Astrocyte of the hippocampus (primary cell): ENCODE results near the gene GAP43.
A peak's percentile ranks its signal among the peaks of the same experiment; 100 is the strongest.

Experiments used
- DNase-seq: peaks from one replicate; pipeline ENCODE4 v3.0.0; 2011; ENCODE audit warnings: low read depth, low spot score

Gene GAP43

DNA sequence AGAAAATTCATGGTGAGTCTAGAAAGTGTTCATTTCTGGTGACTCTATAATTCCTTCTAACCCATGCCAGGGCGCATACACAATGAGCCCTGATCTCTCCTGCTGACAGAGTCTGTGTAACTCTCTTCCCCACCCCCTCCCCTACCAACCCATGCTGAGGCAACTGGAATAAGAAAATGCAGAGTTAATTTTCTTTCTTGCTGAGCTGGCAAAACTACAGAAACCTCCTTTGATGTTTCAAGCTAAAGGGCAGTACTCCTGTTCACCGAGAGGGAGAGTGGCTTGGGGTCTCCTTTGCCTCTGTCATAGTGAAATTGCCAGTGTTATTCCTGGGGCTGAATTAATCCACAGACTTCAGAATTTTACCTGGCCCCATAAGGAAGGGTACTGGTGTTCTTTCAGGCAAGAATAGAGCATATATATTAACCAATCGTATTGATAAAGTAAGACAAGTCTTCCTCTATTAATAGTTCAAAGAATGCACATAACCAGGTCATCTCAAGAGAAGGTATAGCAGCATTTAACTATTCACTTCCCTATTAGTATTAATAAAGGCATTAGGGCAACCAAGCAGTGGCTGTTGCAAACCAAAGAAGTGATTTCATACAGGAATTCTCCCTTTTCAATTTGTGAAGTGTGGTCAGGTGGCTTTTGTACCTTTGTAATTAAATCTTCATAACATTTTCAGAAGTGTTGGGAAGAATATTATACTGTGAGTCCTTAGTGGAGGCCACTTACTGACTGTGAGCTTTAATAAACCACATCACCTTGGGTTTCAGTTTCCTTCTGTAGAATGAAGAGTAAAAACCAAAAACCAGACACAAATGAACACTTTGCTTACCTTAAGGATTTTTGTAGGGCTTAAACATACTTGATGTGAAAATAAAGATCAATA is 4.1 kb downstream of the GAP43 start:
- peak; percentile 48 for DNase-seq

DNA sequence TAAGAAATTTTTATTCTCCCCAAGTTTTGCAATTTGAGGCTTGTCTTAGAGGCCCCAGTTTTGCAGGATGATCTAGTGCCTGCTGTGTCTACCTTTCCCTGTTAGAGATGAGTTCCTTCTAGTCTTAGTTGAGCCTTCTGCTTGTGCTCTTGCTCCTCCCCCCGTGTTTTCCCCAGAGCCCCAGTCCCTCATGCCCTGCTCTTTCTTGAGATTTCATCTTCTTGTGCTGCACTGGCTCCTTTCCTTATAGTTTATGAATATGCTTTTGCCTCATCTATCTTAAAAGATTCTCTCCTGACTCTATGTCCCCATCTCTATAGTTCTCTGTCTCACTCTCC is 4.7 kb downstream of the GAP43 start:
- no peak for DNase-seq

DNA sequence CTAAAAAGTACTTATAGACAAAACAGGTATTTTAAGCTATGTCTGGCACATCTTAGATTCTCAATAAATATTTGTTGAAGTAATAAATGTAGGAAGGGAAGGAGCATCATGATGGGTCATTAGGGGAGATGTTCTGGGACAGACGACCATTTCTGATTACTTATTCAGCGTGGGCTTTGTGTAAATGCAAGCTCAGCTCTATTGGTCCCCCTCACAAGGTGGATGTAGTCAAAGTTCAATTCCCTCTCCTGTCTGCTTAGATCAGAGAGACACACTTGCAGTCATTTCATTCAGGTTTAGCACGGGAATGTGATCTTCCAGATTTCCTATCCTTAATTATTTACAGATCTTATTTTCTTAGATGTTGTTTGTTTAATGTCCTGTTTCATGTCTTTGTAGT is 7.5 kb downstream of the GAP43 start:
- DNase-seq, result no peak

DNA sequence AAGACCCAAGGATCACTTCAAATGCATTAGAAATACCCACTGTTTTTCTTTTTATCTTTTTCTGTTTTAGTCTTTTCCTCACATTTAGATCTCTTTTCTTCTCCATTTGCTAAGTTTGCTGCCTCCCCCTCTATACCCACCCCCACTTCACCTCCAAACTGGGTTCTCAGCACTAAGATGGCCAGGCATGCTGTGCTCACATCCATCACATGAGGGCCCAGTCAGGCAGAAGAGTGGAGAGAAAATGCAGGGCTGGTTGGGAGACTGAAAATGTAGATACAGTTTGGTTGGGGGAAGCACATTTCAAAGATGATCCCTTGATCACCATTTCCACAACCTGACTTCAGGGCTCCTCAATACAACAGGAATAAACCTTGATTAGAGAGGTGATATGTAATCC is 8.7 kb downstream of the GAP43 start:
- DNase-seq, result no peak

DNA sequence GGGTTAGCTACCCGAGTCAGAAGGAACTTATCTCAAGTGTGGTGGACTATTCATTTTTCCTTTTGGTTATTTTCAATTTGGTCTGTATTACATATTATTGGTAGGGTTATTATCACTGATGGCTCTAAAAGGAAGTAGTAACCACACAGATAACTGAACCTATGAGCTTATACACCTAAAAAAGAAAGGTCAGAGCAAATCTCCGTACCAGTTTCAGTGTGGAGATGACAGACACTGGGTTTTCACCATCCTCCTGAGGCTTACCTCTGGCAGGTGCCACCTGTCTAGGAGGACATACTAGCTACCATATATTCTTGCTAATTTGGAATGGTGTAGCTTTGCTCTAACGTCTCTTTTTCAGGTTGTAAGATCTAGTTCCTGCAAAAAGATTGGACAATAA is 10.2 kb downstream of the GAP43 start:
- DNase-seq, result no peak

DNA sequence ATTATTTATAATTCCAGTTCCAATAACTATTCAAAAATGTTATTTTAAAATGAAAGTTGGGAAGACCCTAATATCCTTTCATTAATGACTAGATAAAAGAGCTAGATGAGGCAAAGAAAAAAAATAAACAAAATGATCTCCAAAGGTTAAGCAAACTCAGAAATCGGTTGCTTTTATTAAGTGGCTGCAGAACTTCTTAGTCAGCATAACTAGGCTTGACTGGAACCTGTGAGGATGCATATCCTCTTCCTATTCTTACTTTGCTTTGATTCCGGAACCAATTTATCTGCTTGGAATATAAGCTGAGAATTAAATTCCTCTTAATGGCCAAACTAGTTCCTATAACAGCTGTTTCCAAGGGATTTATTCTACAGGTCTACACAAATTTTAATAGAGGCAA is 10.7 kb downstream of the GAP43 start:
- no peak for DNase-seq

DNA sequence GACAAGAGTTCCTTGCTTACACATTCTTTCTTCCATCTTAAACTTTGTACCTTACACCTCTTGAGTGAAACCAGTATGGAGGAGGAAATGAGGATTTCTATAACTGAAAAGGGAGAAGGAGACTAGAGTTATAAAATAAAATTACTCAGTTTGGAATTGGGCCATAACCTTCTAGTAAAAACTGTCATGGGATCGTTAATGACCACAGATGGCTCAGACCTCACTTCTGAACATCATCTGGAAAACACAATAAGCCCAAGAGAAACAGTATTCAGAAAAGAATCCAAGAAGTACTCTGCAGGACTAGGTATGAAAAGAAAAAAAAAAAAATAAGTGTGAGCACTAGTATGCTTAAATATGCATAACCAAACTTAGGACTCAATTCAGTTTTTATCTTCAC is 12.1 kb downstream of the GAP43 start:
- no peak for DNase-seq

DNA sequence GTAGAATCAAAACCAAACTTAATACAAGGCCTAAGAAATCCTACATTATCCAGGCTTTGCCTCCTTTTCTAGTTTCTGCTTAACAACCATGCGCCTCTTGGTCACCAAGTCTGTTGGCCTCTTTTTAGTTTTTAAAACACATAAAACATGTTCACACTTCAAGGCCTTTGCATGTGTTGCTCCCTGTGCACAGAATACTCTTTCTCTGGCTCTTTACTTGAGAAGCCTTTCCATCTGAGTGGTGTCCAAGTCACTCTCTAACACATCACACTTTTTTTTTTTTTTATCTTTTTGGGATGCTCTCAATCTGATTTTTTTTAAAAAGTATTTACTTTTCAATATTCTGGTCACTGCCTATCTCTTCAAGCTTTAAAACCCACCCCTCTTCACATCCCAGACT is 14.9 kb downstream of the GAP43 start:
- DNase-seq, result no peak

DNA sequence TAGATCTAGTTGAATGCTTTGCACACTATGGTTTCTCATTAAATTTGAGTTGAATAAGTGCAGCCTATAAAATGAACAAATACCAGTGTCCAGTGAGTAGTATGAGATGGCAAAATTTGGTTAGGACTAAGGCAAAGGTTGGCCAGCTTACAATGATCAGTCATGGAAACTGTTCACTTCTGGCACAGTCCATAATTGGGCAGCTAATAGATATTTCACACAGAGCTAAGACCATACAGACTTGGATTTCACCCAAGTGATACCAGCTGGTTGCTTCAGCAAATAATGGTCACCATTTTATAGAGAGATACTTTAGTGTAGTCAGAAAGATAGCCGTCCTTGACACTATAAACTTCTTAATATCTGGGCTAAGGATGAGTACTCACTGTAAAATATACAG is 15.7 kb downstream of the GAP43 start:
- DNase-seq, result no peak

DNA sequence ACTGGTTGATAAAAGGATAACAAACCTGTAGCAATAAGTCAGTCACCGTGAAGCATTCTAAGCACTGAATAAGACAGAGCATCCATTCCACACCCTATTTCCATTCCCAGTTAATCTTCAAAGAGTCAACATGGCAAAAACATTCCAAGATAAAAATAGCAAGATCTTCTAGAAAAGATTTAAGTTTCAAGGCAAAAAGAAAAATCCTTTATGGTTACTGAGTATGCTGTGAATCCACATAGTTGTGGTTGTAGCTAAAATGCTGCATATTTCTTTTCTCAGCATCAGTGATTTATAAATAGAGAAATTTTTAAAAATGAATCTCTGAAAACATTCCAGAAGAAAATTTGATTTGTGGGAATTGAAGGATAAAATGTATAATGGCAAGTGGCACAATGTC is 21.1 kb downstream of the GAP43 start:
- peak; percentile 34 for DNase-seq

DNA sequence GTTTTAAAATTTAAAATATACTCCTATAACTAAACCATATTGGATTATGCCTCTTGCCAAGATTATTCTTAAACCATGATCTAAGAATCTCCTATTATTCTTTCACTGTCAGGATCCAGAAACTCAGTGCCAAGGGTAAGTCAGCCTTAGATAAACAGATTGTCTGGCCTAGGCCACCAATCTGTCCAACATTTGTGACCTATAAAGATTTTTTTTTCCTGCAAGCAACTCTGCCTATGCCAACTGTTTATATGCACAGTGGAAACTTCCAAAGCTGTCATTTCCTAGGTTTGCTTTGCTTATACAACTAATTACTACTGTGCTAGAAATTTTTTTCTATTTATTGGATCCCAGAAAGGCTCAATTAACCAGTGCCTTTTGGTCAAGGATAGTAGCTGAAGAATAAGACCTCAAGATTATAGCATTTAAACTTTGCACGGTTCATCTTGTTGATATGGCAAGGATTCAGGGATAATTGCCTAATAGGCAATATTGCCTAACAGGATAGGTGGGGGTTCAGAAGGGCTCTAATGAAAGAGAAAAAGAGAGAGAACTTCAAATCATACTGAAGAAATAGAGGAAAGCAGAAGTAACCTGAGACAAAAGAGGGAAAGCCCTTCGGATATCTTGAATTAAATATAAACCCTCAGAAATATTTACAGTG is 22.8 kb downstream of the GAP43 start:
- no peak for DNase-seq

DNA sequence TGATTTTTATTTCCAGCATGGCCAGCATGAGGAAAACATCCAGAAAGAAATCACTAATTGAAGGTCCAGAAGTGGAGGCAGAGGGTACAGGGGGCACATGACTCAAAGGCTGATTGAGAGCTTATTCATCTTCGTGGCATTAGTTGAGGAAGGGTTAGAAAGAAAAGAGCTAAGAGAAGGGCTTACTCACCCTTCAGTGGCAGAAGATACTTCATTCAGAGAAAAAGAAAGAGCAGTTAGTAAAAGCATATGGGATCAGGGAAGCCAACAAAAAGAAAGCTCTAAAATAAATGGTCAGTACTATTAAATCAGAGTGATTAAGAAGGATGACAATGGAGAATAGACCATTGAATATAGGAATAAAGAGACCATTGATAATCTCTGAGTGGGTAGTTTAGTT is 25.2 kb downstream of the GAP43 start:
- DNase-seq, result no peak

DNA sequence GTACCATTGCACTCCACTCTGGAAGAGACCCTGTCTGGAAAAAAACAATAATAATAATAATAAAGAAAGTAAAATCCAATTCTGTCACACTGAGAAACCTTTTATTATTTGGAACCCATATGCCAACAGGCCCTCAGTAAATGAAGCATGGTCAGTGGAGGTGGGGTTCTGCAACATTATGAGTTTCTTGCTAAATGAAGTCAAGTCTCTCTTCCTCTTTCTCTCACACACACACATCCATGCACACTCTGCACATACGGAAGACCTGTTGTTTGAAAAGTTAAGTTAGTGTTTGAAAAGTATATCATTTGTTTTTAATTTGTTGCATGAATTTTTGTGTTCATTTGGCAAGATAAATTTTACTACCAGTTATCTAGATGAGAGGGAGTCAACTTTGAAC is 27.8 kb downstream of the GAP43 start:
- no peak for DNase-seq

DNA sequence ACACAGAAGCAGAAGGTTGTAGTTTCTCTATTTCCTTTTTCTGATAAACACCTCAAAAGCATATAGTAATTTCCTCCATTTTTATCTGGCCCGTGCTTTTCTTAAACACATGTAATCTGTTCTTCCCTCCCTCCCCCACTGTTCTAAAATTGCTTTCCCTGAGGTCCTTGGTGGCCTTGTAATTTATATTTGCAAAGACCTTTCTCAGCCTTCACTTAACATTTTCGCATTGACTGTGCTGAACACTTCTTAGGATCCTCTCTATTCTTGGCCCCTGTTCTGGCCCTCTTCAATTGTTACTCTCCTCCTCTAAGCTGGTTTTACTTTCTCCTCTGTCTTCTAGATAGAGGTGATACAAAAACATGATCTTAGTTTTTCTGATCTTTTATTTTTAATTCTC is 28.3 kb downstream of the GAP43 start:
- no peak for DNase-seq

DNA sequence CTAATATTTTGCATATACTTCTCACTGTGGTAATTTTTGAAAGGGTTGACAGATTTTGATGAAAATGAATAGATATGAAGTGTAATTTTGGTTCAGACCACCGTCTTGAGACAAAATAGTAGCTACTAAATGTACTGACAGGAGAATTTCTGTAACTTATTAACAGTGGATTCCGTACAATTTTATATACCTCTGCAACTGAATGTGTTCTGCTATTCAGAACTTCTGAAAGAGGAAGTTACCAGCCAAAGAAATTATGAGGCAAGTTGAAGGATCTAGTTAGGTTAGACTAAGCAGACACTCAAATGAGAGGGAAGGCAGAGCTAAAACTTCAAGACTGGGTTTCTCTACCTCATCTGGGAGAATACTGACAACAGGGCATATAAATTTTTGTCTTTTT is 29.4 kb downstream of the GAP43 start:
- DNase-seq, result no peak

DNA sequence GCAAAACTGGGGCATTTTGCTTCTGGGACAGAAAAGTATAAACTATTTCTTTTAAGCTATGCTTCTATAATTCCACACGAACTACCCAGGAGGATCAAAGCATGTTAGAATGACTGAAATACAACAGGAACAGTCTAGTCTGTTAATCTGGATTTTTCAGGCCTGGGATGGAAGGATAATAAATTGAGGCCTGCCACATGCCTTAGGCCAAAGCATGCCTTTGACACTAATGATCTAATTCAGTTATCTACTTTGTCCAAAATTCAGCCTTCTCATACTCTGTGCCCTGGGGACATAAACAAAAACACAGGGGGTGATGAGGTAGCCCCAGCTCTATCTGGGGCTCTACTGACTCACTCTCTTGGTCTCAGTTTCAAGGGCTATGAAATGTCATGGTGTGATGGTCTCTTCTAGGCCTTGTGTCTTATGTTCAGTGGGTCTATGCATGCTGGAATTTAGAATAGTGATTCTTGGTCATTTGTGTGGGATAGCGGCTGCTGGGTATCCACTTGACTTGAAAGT is 32.5 kb downstream of the GAP43 start:
- no peak for DNase-seq

DNA sequence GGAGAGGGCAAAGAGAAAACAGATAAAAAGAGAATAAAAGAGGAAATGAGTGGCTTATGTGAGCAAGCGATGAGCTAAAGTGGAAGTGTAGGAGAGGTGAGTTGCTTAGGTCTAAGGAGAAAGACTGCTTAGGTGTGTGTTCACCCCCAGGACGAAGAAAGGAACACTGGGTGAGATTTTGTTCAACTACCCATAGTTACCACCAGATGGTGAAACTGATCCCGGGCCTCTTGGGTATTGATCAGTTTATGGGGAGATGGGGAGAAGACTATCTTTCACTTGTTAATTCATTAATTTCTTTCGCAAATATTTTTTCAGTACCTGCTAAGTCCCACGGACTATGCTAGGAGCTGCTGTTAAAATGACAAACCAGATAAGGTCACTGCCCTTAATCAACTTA is 33.9 kb downstream of the GAP43 start:
- no peak for DNase-seq

DNA sequence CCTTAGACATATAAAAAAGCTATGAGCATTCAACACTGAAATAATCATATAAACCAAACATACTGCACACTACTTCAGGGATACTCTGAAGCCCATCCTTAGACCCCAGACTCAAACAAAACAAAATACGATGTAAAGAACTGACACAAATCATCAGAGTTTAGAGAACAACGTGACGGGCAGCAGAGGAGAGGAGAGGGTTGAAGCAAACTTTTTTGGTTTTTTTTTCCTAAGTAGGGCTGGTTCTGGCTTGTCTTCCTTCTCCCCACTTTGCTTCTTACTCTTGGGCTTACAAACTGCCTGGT is 34.7 kb downstream of the GAP43 start:
- no peak for DNase-seq

DNA sequence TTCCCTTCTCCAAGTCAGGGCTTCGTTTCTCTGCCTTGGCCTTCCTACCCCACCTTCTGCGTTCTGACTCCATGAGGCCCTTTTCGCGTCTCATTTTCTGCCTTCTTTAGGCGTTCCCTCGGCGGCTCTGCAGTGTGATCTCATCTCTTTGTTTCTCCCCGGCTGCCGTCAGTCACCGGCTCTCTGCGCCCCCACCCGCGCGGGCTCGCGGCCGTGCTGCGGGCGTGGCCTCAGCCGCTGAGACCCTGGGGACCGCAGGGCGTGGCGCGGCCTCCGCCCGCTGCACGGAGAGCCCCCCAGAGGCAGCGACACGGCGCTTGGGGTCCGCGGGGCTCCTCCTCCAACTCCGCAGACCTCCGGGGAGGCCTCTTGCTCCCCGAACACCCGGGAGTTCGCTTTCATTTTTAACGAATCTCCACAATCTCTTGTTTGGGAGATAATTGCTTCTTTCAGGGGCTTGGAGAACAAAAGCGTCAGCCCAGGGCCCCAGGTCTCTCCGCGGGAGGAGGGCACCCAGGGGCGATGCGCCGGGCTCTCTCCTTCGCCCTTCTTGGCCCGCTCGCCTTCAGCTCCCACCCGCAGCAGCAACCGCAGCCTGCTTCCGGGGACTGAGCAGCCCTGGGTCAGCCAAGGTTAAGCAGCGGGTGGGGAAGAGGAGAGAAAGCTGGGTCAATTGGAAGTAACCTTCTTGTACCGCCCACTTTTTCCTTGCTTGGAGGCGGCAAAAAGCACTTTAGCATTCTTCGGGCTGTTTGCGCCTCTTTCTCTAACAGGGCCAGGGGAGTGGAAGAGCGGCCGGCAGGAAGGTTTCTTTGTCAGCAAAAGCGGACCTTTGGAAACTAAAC is 35.2 kb downstream of the GAP43 start:
- DNase-seq, result peak; percentile 96

DNA sequence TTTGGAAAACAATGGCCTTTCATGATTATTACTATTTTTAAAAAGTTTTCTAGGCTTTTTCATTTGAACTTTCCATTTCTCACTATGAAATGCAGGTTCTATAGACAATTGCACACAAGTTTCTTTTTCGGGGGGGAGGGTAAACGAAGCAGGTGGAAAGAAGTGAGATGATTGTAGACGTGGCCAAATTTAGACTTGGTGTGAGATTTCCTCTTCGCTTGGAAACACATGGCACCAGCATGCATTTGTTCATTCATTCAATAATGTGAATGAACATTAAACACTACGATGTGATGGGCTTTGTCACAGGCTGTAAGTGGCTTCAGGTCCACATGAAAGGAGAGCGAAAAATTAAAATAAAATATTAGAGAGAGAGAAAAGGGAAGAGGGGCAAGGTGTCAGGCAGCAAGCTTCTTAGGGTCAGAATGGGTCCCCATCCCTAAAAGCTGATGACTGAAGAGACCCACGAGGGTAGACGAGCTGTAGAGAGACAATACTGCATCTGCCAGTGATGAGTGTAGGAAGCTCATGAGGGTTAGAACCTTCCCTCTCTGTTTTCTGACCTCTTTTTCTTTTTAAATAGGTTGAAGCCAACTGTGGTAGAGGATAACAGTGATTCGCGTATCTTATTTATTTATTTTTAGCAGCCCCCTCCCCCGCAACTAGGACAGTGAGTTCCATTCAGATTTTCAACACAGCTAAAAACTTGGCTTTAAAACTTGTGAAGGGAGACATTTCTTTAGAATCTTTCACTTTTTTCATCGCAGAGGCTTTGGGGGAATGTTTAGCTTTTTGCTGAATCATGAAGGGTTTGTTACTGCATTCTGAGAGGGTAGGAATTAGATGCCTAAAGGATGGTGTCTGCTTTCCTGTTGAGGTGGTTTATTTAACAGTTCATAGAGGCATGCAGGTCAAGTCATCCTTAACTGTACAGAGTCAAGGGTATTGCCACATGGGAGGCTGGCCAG is 36.2 kb downstream of the GAP43 start:
- DNase-seq, result no peak

DNA sequence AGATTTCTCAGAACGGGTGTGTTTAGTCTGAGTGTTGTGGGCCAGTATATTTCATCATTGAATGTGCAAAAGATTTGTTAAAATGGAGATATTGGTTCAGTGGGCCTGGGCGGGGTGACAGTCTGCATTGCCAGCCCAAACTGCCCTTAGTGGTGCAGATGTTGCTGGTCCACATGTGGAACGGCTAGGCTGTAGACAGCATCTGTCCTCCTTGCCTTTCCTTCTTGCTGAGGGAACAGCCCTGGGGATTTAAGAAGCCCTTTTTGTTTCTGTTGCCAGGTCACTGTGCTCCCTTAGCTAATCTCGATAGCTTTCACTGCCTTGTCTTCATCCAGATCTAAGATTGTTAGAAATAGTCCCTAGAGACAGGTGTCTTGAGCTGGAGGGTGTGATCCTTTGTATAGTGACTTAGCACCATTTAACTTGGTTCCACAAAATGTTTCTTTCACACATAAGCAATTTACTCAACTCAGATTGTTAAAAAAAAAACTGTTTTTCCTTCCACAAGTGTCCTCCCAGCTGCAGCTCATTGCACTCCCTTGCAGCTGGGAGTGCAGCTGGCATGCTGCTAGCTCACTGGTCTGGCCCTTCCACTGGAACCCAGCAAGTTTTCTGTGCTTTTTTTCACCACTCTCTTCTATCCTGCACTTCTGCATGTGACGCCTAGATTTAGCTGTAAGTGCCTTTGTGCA is 37.5 kb downstream of the GAP43 start:
- DNase-seq, result no peak
